Renal cortical epithelial cell (primary cell): ENCODE measurements around the gene LYSMD3. TPM values are rescaled to one million over a fixed set of nuclear protein-coding genes. Genes with fewer than 3 reads are reported as not detected.
"Not testable (repeated sequence)": the region's sequence is repeated elsewhere in the genome, so short reads cannot be mapped to it uniquely, and the experiment has no call there.

Experiments used
- DNase-seq: peaks from one replicate; pipeline ENCODE4 v3.0.0-alpha.2; 2011; ENCODE audit warnings: low read depth
- total RNA-seq: library from RNA; depleted of rRNA; stranded (reverse); fragments of >200 nt; gene quantifications from 2 replicates; pipeline ENCODE4 v1.2.3, GENCODE V29; 2014

The LYSMD3 gene
- total RNA-seq, result 24.5 and 28.3 TPM in 2 replicates

DNA sequence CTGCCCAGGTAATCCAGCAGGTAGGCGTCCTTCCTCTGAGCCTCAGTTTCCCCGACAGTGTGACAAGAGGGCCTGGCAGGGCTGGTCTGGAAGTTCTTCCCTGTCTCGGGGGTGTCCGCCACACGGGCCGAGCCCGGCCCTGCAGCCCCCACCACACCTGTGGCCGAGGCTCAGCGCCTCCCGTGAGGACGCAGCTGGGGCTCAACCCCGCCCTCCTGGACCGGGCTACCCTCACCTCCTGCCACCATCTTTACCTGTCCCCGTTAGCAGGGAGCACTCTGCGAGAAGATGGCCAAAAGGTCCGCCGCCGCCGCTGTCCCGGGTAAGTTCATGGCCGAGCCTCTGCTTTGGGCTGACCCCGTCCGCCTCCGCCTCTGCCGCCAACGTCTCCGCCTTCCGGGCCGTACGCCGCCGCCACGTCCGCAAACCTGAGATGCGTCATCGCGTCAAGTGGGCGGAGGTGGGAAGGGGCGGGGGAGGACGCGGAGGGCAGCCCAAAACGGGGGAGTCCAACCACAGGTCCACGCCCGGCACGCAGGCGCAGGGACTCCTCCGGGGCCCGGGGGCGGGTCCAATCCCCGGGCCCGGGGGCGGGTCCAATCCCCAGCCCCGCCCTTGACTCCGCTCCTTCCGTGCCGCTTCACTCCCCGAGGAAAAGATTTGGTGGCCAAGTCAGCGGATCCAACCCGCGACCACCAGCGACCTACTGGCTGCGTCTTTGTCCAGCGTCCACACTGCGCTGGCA is at the start of gene LYSMD3:
Gene LYSMD3, minus strand, starts transcription at position 391 of the 745 bp plus-strand sequence. CDS start 4,295 bp downstream, outside the sequence.
- DNase-seq, result peak; percentile 87

DNA sequence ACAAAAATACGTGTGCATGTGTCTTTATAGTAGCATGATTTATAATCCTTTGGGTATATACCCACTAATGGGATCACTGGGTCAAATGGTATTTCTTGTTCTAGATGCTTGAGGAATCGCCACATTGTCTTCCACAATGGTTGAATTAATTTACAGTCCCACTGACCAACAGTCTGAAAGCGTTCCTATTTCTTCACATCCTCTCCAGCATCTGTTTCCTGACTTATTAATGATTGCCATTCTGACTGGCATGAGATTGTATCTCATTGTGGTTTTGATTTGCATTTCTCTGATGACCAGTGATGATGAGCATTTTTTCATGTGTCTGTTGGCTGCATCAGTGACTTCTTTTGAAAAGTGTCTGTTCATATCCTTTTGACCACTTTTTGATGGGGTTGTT is 47.2 kb upstream of the LYSMD3 start:
- DNase-seq, result not testable (repeated sequence)

DNA sequence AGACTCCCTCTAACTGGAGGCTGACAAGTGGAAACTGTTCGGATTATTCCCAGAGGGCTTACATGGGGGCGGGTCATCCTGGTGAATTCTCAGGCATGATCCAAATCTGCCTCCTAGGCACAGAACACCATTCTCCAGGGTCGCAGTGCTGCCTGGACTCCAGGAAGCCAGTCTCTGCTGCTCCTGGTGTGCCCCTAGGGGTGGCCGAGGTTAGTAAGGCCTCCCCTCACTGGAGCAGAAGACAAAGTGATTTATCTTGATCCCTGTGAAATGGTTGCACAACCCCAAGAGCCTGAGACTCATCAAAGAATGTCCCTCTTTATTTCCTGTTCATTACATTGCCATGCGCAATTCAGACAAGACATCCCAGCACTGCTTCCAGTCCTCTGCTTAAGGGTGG is 46.3 kb upstream of the LYSMD3 start:
- no peak for DNase-seq

DNA sequence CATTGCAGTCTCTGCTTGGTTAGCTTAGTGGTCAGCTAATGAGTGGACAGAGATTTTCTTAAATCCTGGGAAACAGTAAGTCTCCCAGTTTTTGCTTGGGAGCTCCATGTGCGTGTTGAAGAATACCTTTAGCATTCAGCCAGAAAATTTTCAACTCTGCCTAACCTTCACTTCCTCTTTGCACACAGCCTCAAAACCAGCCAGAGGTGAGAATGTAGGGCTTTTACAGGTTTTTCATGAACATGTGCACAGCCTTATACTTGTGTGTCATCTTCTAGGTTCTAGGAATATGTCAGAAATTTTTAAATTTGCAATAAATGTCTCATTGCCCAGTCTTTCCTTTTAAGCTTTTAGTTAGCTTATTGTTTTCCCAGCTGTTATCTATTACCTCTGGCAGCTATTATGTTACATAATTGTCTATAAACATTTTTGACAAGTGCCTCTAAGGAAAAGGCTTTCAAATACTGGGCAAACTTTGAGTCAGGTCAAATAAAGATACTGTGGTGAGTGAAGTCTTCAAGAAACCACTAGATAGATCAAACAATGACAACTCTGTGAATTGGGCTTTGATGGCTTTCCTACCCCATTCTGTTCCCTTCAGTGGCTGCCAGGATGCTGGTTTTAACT is 41.9 kb upstream of the LYSMD3 start:
- no peak for DNase-seq

DNA sequence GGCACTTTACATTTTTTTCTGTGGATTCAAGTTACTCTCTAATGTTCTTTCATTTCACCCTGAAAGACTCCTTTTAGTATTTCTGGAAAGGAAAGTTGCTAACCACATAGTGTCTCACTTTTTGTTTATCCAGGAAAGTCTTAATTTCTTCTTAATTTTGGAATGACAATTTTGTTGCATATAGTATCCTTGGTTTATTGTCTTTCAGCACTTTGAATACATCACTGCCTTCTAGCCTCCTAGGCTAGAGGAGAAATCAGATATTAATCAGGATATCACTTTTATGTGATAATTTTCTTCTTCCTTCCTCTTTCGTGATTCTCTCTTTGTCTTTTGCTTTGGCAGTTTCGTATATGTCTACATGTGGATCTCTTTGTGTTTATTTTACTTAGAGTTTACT is 40.6 kb upstream of the LYSMD3 start:
- DNase-seq, result no peak

DNA sequence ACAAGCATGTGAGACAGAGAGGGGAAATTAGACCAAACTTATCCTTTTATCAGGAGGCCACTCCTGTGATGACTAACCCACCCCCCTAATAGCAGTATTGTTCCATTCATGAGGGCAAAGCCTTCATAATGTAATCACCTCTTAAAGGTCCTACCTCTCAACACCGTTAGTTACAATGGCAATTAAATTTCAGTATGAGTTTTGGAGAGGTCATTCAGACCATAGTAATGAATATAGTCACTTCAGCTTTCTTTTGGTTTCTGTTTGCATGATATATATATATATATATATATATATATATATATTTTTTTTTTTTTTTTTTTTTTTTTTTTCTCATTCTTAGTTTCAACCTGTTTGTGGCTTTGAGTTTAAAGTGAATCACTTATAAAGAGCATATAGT is 39.7 kb upstream of the LYSMD3 start:
- DNase-seq, result no peak

DNA sequence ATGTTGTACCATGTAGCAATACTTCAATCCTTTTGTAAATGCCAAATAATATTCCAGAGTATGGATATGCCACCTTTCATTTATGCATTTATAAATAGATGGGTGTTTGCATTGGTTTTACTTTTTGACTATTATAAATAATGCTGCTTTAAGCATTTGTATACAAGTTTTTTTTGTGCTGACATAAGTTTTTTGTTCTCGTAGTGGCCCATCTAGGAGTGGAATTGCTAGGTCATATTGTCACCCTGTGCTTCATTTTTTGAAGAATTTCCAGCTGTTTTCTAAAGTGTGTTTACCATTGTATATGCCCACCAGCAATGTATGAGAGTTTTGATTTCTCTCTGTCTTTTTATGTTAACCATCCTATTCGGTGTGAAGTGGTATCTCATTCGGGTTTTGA is 36.1 kb upstream of the LYSMD3 start:
- DNase-seq, result no peak

DNA sequence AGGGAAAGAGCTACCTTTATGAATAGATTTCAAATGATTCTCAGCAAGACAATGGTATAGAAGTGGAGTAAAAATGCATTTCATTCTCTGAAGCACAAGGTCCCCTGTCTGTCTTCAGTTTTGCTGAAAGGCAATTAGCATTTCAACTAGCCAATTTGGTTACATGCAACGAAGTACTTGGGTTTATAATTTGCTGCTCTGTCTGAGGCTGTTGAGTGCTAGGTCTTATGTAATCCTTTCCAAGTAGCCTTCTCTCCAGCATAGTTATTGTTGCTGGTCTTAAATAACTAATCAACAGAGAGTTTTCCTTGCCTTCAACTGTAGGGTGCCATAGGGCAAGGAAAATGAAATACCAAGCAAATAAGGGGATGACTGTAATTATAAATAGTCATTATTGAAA is 33.7 kb upstream of the LYSMD3 start:
- no peak for DNase-seq

DNA sequence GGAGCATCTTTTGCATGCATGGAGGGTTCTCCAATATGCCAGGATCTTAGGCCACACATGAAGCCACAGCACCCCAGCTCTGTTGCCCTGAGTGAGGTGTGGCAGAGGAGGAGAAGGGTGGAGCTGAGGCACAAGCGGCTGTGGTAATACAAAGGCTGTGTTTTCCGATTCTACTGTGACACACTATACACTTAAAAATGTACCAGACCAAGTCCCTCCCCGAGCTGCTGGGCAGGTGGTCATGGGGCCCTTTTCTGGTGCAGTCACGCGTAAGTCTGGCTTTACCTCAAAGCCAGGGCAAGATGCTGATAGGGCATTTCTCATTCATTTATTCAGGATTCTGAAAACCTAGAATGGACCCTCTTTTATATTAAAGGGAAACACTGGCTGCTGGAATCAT is 33.0 kb upstream of the LYSMD3 start:
- no peak for DNase-seq

DNA sequence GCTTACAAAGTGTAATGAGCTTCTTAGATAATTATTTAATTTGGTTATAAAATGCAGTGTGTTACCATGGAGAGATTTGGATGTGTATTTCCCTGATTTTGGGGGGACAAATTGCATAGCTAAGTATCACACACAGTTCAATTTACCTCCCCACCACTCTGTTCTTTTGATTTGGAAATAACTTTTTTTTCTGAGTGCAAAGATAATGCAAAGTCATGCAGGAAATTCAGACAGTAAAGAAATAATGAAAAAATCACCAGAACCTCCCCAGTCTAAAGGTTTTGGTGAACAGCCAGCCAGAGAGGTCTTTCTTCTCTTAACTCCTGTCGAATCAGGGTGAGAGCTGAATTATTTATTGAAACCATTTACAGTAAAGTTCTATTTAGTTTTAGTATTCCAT is 32.4 kb upstream of the LYSMD3 start:
- DNase-seq, result no peak

DNA sequence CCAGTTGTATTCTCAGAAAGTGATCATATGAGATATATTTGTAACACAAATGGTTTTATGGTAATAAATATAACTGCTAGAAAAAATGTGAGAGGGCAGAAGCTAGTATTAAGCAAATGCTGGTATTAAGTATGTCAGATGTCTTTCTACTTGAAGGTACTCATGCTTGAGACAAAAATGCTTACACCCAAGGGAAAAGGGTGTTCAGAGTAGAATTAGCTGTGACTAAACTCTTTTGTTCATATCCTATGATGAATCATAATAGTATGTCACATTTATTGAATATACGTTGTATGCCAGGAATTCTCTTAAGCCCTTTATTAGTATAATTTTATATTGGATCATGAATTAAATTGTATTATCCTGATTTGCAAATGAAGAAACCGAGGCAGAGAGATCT is 31.4 kb upstream of the LYSMD3 start:
- DNase-seq, result no peak

DNA sequence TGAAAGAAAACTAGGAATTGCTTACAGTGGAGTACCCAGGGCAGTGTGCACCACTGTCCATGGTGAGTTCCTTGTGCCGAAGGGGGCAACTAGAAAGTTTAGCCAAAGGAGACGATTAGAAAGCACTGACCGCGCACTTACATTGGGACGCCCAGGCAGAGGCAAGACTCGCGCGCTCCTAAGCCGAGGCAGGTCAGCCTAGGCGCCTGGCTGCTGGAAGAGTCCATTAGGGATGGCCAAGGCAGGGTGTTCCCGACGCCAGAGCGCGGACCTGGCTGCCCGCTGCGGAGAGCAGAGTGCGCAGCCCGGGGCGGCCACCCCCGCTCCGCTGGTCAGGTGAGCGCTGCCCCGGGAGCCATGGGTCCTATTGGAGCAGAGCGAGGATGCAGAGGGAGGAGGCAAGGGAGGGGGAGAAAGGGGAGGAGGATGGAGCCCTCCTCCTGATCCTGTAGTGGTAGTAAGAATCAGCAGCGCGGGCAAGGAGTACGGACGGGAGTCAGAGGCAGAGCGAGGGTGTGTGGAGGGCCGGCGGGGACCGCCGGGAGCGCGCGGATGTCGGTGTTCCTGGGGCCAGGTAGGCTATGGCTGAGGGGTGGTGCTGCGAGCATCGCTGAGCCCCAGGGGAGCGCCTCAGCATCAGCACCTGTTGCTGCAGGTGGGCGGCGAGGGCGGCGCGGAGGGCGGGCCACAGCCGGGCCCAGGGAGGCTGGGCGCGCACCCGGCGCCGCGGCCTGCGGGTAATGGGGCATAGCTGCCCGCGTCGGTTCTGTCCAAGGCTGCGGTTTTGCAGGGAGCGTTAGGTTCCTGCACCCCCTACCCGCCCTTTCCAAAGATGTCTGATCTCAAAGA is 29.2 kb upstream of the LYSMD3 start, which contains the start of gene ADGRV1:
Gene ADGRV1, plus strand, starts transcription at position 454 of the 849 bp plus-strand sequence. Its CDS starts 99 bp downstream, at position 553.
- DNase-seq, result peak; percentile 80

DNA sequence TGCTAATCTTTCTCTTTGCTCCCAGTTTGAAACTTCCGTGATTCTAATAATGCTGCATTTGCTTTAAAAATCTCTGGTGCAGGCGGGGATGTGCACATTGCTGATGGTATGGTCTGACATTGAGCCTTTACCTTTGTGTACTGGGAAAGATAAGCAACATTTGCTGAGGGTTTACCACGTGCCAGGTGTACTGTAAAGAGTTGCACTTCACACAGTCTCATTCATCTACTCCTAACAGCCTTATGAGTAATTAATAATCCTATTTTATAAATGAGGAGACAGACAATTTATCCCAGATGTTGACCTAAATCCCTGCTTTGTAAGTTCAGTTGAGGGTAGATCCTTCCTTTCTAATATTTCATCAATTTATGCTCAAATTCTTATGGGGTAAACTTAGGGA is 28.5 kb upstream of the LYSMD3 start:
- DNase-seq, result no peak

DNA sequence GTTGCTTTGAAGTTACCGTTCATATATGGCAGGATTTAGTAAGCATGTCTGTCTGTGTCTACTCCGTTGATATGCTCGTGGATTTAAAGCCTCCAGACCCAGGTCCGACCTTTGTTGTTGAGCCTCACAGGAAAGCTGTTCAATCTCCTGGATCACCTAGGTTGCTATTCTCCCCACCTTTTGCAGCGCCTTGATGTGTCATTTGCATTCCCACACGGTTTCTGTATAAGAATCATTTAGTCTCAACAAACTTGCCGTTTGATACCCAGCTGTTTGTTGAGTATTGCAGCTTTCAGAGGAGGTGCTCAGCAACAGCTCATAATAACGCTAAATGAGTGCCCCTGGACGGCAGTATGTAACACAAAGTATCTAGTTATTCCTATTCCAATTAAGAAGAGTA is 28.0 kb upstream of the LYSMD3 start:
- no peak for DNase-seq

DNA sequence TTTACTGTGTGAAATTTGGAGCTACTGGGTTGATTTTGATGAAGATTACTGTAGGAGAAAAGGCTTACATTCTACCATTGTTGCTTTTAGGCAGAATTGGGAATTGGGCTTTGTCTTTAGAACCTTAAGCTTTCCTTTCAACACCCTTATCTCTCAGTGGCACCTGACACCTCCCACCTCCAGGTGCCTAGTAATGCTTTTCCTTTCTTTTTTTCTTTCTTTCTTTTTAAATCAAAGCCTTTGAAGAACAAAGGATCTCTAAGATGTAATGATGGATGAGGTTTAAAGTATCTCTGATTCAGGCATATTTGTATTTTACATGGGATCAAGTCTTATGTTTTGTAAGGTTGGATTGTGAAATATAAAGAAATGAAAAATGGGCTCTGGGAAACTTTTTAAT is 26.3 kb upstream of the LYSMD3 start:
- no peak for DNase-seq

DNA sequence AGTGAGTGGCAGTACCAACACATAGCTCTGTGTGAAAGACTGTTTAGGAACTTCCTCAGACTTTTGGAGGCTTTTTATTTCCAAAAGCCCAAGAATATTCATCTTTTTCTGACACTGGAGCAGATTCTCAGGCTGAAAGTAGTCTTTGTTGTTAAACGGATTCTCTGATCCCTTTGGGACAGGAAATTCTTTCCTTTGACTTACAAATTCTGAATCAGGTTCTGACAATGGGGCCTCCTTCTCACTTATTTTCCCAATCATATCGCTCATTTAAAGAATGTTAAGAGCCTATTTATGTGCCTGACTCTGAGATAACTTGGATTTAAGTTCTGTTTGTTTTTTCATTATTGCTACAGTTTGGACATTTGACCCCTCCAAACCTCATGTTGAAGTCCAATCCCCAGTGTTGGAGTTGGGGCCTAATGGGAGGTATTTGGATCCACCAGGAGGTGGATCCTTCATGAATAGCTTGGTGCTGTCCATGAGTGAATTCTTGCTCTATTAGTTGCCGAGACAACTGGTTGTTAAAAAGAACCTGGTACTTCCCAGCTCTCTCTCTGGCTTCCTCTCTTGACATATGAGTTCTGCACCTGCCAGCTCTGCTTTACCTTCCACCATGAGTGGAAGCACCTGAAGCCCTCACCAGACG is 25.1 kb upstream of the LYSMD3 start:
- no peak for DNase-seq

DNA sequence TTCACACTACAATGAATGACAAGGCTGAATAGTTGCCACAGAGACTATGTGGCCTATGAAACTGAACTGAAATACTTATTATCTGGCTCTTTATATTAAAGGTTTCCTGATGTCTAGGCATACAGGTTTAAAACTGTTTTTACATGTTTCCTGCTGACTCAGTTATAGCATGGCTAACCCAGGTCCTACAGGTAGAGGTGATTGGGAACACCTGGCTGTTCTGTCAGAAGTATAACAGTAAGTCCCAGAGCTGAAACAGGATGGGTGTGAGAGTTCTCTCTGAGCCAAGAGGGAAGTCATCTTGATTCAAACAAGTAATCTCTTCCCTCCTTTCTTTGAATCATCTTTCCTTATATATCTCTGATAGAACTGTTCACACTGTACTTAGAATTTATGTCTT is 24.3 kb upstream of the LYSMD3 start:
- no peak for DNase-seq

DNA sequence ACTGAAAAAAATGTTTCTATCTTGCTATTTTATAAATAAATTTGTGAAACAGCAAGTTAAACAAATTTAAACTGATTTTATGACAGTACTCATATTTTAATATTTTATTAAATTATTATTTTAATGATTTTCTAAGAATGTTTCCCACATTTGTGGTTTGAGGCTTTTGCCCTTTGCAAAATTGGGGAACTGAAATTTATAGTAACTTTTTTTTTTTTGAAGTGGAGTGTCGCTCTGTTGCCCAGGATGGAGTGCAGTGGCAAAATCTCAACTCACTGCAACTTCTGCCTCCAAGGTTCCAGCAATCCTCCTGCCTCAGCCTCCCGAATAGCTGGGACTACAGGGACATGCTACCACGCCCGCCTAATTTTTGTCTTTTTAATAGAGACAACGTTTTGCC is 22.0 kb upstream of the LYSMD3 start:
- no peak for DNase-seq

DNA sequence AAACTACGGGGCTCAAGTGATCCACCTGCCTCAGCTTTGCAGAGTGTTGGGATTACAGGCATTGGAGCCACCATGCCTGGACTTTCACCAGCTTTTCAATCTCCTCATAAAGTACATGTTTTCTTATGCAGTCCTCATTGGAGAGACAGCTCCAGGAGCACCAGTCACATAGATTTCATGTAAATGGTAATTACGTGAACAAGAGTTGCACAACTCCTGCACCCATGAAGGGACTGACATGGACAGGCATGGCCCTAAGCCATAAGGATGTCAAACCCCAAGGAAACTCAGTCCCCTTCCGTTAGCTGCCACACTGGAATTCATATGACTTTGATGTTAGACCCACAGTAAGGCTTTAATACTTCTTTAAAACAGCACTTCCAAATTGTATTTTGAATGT is 21.6 kb upstream of the LYSMD3 start:
- DNase-seq, result no peak

DNA sequence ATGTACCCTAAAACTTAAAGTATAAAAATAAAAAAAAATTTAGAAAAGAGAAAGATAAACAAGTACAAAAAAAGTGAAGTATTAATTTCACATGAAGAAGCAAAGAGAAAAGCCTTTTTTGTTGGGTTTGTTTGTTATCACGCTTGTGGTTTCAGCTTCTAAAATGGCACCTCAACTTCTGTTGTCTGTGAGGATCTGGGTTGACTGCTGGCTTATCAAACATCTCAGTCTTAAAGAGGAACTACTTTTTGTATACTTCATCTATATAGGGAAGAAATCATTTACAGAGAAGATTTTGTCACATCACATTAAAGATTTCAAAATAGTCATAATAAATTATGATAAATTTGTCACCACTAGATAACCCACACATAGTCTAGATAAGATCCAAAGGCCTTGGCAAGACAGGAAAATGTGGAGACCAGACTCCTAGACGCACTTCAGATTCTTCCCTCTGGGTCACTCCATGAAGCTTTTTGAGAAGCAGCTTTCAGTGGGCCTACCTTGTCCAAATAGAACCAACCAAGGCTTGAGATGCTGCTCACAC is 20.4 kb upstream of the LYSMD3 start:
- DNase-seq, result no peak

DNA sequence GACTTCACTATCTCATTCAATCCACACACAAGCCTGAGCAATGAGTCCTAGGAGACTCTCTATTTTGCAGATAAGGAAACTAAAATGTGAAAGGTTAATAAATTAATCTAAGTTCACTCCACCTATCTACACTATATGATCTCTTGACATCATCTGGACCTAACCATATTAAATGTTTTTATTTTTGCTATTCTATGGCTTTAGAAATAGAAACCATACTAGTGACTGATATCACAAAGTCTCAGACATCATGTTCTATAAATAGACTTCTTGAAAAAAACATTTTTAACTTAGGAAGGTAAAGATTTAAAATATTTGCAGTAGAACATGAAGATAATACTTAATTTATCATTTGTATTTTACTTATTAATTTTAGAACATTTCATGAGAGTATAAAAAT is 19.8 kb upstream of the LYSMD3 start:
- DNase-seq, result no peak

DNA sequence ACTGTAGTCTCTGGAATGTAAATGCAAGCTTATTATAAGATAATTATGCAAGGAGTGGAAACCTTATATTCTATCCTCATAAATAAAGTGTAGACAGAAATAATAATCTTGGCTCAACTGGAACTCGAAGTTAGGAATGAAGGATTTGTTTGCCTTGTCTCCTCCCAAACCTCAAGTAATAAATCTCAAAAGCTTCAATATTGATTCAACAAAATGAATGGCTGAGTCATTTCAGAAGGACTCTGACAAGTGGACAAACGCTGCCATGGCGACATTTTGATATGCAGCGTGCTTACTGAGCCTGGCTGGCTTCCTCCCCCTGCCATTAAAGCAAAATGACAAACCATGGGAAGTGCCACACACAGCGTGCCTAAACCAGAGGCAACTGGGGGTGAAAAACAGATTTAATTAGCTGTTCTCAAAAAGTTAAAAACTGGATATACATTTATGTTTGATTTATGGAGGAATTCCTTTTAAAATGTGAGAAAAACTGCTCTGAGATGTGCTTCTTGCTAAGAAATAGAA is 18.7 kb upstream of the LYSMD3 start:
- DNase-seq, result peak; percentile 58
